Anterior cingulate cortex (tissue), 58 donors: ENCODE results near the gene GLIPR1.
"Not testable (repeated sequence)": the region's sequence is repeated elsewhere in the genome, so short reads cannot be mapped to it uniquely, and the experiment has no call there.

Experiments used
- DNase-seq, 58 donors: peaks; one replicate each; lab custom pipeline; 2025; lab: John Stamatoyannopoulos, UW

GLIPR1 gene

DNA sequence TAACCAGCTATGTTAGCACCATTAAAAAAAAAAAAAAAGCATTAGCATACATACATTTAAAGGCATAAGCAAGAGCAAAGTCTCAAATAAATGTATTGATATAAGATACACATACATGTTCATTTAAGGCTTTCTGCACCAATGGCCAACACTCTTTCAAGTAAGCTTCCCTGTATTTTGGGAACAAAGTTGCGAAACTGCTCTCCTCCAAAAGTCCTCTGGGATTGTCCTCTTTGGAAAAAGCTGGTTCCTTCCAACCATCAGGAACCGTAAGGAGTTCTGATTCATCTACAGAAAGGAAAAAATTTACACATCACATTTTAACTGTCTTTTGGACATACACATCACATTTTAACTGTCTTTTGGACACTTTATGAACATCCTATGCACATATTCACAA, 27.6 kb downstream of the GLIPR1 start:
- DNase-seq: no peak

DNA sequence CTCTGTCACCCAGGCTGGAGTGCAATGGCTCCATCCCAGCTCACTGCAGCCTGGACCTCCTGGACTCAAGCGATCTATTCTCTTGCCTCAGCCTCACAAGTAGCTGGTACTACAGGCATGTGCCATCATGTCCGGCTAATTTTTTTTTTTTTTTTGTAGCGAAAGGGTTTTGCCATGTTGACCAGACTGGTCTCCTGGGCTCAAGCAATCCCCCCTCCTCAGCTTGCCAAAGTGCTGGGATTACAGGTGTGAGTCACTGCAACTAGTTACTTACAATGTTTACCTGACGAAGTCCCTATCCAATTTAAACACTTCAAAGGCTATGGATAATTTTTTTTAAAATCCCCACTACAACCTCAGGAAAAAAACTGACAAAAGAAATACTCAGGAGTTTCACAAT, 29.1 kb downstream of the GLIPR1 start:
- no peak for DNase-seq

DNA sequence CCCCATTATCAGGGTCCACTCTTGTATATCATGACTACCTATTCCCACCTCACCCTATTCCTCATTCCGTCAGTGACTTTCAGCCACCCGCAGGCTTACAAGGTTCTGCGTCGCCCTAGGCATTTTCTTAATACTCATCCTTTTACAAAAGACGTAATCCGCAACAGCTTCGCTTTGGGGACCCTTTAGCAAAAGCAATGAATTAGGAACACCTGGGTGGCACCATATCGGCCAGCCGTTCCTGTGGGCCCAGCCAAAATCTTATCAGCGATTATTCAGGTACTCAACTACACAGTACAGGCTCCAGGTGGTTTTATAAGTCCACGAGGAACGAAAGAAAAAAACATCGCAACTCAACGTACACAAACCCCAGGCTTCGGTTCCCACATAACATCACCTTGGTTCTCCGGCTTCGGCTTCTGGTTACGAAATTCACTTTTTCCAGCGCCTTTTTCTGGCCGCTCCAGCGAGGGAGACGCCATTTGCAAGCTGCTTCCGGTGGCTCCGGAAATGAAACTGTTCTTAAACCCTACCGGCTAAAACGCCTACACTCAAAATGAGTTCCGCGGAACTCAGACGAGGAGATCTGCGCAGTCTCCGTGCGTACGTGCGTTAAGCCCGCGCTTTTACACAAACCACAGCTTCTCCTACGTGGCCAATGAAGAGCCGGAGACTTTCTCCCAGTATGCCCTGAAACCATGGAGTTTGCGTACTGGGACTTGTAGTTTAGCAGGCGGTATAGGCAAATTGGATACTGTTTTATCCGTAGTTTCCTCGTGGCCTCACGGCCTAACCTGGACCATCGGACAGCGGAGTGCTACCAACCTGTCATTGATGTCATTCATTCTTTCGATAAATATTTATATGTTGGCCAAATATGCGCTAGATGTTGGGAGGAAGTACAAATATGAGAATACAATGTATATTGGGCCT, 30.8 kb downstream of the GLIPR1 start, which contains the start of gene KRR1:
Gene KRR1 (minus strand): TSS at position 494 of the 933 bp plus-strand sequence. CDS start 12 bp downstream, at position 482.
- DNase-seq: peak; percentile 55 to 98 (median 93)

DNA sequence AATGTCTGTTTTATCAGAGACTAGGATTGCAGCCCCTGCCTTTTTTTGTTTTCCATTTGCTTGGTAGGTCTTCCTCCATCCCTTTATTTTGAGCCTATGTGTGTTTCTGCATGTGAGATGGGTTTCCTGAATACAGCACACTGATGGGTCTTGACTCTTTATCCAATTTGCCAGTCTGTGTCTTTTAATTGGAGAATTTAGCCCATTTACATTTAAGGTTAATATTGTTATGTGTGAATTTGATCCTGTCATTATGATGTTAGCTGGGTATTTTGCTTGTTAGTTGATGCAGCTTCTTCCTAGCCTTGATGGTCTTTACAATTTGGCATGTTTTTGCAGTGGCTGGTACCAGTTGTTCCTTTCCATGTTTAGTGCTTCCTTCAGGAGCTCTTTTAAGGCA, 40.7 kb downstream of the GLIPR1 start:
- not testable (repeated sequence) for DNase-seq

DNA sequence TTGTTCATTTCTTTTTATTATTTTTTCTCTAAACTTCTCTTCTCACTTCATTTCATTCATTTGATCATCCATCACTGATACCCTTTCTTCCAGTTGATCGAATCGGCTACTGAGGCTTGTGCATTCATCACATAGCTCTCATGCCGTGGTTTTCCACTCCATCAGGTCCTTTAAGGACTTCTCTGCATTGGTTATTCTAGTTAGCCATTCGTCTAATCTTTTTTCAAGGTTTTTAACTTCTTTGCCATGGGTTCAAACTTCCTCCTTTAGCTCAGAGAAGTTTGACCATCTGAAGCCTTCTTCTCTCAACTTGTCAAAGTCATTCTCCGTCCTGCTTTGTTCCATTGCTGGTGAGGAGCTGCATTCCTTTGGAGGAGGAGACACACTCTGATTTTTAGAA, 41.6 kb downstream of the GLIPR1 start:
- not testable (repeated sequence) for DNase-seq

DNA sequence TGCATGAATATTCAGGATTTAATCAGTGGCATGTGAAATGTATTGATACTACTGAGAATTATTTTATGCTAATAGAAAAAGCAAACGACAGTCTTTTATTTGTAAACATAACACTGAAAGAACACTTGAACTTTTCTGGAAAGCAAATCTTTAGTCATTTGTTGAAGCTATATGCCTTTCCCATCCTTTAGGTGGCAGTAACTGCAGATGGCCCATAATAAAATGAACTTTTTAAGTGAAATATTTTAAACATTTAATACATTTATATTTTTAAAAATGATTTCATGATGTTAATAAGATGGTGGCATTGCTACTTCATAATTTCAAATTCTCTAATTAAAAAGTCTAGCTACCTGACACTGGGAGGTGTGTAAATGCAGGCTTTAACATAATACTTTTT, 44.7 kb downstream of the GLIPR1 start:
- no peak for DNase-seq

DNA sequence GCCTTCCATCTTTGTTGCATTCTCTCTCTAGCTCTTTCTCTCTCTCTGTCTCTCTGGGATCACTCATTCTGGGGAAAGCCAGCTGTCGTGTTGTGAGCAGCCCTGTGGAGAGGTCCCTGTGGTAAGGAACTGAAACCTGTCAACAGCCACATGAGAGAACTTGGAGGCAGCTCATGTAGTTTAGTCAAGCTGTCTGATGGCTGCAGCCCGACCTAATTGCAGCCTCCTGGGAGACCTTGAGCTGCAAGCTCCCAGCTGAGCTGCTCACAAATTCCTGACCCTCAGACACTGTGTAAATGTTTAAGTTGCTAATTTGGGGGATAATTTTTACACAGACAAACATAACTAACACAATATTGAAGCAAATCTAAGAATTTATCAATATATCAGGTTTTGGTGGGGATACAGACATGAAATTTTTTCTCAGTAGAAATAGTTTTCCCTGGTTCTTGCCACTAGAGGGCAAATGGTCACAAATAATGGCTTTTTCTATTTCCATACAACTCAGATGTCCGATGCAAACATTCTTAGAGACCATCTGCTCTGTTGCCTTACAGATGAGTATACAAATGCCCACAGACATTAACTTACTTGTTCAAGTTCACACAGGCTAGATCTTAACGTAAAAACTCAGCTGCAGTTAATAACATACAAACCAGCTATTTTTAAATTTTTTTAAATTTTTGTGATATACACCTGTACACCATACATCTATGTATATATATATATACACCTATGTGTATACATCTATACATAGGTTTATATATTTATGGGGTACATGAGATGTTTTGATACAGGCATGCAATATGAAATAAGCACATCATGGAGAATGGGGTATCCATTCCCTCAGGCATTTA, 46.3 kb downstream of the GLIPR1 start:
- DNase-seq: peak in 5 of 58 donors; percentile 0 to 25 (median 3)

DNA sequence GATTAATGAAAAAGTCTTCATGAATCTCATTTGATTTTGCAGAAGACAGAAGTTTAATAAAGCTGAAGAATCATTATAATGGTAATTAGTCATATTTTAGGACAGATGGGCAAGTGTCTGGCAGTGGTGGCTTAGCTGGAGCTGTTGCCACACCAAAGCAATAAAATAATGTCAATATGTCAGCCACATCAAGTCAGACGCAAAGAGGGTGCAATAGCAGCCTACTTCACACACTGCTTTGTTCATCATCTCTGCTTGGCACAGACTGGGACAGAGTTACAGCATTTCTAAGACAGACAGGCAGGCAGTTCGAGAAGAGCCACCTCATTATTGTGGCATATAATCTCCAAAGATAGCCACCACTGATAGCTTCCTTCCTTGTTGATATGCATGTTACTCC, 47.7 kb downstream of the GLIPR1 start:
- peak in 1 of 58 donors; percentile 13 for DNase-seq

DNA sequence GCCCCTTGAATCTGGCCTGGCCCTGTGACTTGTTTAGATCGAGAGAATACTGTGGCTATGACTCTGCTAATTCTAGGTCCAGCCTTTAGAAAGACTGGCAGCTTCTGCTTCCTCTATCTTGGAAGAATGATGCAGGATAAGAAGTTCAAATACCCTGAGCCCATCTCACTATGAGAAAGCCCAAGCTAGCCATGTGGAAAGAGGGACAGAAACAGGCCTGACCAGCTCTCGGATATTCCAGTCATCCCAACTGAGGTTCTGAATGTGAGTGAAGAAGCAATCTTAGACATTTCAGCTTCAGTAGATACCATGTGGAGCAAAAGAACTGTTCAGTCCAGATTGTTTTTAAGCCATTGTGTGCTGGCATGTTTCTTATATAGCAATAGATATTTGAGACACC, 48.1 kb downstream of the GLIPR1 start:
- DNase-seq: no peak

DNA sequence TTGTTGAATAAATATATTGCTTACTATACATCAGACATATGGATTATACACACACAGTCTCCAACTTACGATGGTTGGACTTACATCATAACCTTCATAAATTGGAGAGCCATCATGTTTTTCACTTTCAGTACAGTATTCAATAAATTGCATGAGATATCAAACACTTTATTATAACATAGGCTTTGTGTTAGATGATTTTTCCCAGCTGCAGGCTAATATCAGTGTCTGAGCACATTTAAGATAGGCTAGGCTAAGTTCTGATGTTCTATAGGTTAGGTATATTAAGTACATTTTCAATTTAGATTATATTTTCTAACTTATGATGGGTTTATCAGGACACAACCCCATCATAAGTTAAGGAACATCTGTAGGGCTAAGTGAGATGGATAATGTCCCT, 48.8 kb downstream of the GLIPR1 start:
- DNase-seq: no peak

DNA sequence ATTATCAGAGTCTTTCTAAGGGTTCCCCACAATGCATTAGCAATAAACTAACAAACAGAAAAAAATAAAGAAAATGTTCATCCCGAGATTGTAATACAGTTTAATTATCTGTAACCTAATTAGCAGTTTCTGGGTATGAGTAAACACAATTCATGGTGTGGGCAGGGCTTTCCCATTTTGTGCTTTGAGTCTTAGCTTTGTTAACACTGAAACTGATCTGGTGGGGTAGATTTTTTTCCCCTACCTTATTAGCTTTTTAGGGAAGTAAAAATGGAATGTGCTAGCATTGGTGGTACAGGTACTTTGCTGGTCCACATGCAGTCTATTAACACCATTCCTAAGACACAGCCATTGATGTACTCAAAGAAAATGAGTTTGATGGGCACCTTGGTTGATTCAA, 49.3 kb downstream of the GLIPR1 start:
- DNase-seq: no peak

DNA sequence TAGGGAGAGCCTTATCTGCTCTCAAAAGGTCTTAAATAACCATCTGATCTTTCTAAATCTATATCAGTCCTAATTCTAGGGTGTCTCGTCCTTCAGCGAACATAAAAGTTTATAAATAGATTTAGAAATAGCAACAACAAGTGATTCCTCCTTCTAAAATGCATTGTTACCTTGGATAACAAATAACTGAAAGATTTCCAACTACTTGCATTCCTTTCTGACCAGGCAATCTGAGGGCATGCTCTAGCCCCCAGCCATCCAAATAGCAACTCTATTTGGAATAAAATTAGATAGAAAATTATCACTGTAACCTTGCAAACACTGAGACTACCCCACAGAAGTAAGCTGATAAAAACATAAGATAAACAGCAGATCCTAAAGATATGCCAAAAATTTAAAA, 52.7 kb downstream of the GLIPR1 start:
- DNase-seq: no peak

DNA sequence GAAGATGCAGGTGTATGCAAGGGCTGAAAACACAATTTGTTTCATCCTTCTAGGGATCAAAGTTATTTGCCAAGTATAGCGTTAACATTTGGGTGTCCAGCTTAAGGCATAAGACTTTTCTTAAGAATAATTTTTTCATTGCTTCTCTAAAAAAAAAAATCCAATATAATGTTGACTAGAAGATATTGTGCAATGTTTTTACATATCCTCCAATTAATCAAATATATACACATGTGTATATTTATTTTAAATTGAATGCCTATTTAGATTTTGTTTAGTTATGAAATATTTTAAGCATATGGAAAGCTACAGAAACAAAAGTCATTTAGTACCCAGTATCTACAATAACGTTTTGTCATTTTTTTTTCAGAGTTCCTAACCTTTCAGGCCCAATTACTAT, 59.3 kb downstream of the GLIPR1 start:
- DNase-seq: no peak

DNA sequence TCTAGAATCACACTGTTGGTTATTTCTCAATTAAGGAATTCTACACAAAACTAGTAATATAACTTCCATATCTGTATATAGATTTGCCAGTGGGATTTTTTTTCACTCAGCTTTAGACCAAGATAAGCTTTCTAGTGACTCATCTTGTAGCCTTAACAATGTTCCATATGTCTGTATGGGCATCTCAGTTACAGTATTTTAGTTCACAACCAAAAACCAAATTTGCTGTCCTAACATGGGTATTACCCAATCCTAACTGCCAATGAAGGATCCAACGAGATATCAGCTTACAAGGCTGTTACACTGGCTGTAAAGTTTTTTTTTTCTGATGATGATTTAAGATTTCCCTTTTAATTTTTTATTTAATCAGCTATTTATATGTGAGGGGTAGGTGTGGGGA, 62.4 kb downstream of the GLIPR1 start:
- no peak for DNase-seq

DNA sequence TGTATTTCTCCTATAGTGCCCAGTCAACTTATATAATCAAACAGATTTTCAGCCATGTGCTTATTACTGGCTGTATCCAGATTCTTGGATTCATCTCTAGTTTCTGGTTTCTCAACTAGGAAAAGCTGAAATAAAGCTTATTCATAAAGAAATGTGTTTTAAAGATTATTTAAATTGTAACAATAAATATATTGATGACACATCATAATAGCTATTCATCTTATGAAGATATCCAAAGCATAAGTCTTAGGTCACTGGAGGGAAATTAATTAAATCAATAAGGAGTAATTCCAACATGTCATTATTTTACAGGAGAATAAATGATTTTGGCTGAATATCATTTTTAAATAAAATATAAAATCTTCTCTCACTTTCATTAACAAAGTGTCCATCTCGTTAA, 63.0 kb downstream of the GLIPR1 start:
- no peak for DNase-seq

DNA sequence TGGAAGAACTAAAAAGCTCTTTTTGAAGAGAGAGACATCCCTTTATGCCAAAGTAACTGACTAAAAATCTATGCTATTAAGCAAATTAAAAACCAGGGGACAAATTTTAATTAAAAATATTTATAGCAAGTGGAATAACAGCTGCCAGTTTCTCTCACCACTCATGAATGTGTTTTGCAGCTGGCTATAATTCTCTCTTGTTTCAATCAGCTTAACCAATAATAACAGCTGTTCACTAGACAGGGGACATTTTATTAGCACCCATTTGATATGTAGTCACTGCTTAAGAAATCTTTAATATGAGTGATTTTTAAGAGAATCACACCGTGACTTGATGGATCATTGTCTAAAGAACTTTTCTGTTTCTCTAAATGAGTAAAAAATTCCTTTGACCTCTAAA, 65.1 kb downstream of the GLIPR1 start:
- DNase-seq: no peak

DNA sequence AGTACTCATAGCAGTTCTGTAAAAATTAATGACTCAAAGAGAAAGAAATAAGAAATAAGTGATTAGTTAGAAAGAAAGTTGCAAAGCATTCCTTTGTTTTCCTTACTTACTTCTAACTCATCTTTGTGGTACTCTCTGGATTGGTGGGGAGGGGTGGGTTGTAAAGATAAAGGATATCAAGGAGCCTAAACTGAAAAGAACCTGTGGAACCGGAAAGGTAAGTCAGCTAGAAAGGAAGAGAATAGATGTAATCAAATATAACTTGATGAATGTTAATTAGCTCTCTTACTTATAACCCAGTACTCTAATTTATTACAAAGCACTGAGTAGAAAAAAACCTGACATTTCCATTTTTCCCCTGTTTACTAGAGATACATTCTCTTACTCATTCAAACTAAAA, 68.3 kb downstream of the GLIPR1 start:
- DNase-seq: no peak

DNA sequence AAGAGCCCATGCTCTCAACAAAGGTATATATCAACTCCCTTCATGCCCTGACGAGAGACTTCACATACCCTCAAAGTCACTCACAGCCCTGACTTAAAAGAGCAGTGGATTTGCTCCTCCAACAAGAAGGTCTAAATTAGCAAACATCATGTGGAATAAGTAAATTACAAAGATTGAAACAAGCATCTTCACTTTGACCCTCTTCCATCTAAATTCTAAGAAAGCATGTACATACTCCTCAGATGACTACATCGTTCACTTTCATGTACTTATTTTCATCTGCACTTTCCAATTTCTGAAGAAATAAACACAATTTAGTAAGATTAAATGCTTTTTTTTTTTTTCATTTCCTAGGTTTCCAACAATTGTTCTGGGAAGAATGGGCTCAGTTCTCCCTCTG, 69.4 kb downstream of the GLIPR1 start:
- DNase-seq: no peak

DNA sequence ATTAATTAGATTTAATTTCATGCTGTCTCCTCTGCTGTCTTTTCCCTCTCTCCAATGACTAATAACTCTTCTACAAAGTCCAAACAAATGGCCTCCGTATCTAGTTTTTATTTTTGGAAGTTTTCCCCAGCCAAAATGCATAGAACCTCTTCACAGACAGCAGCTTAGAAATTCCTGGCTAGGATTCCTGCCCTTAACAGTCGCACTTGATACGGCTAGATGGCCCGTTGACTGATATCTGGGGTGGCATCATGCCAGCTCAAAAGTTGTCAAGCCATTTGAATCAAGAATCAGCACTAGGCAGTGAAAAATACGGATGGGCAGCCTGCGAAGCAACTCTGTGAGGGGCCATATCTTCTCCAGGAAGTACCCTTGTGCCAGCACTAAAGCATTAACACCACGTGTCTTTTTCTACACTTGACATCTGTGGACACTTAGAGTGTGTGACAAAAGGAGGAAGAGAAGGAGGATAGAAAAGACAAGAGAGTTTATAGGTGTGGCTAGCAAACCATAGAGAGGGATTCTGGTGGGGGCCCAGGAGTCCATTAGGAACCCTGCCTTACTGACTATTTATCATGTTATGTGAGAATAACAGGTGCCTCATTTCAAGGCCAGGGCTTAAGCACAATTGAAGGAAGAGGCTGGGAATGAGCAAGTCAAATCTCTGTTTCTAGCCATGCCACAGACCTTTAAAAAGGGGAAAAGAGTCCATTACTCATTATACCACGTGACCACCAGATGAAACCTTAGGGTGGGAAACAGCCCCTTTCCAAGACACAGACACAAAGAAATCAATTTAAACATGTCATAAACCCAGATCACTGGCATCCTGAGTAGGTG, 70.1 kb downstream of the GLIPR1 start:
- DNase-seq: peak in 1 of 58 donors; percentile 11

DNA sequence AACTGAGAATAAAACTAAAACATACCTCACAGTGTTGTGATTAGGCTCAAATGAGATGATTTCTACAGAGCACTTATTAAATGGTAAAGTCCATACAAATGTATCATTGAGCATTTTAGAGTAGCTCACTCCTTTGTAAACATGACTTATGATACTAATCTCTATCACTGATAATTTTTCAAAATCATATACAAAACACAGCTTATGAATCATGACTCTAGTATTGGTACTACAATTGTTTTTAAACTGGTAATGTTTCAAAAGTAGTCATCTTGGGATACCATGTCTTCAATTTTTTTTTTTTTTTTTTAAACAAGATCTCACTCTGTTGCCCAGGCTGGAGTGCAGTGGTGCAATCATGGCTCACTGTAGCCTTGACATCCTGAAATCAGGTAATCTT, 70.9 kb downstream of the GLIPR1 start:
- DNase-seq: no peak
